ENCODE data around the gene TTC9.

The TTC9 gene

GRCh38 chr14:70648346-70648745 is 6.6 kb downstream of the TTC9 start:
- peaks cover 14% of the 10 kb centered on the region for H3K27me3 Mint-ChIP-seq (ENCODE audit: low read depth)
- no peak for TF ChIP-seq CTCF (IDR thresholded peaks at IDR 0.05; ENCODE audit: unreplicated experiment in 3 of 3)
- H3K36me3 Mint-ChIP-seq (ENCODE audit: low read depth) = no peaks in the 10 kb centered on the region
- peaks cover 11% of the 10 kb centered on the region for H3K4me1 Mint-ChIP-seq
- H3K9me3 Mint-ChIP-seq = no peaks in the 10 kb centered on the region
- H3K27ac Mint-ChIP-seq = no peak overlapping the region
- no peak overlapping the region for H3K4me3 Mint-ChIP-seq

- H3K36me3 Mint-ChIP-seq (ENCODE audit: low read depth) = no peaks in the 10 kb centered on the region
- H3K4me3 Mint-ChIP-seq = no peak overlapping the region
- H3K27ac Mint-ChIP-seq = no peak overlapping the region
- TF ChIP-seq CTCF (IDR thresholded peaks at IDR 0.05; ENCODE audit: unreplicated experiment in 3 of 3) = no peak
- no peaks in the 10 kb centered on the region for H3K9me3 Mint-ChIP-seq
- peaks cover 7% of the 10 kb centered on the region for H3K27me3 Mint-ChIP-seq (ENCODE audit: low read depth)
- peaks cover 6% of the 10 kb centered on the region for H3K4me1 Mint-ChIP-seq
Observed at GRCh38 chr14:70649803-70650202, 8.1 kb downstream of the TTC9 start.

GRCh38 chr14:70651522-70651921 is 9.8 kb downstream of the TTC9 start:
- H3K9me3 Mint-ChIP-seq = no peaks in the 10 kb centered on the region
- H3K4me1 Mint-ChIP-seq = peaks cover 12% of the 10 kb centered on the region
- no peak for TF ChIP-seq CTCF (IDR thresholded peaks at IDR 0.05; ENCODE audit: unreplicated experiment in 3 of 3)
- no peaks in the 10 kb centered on the region for H3K36me3 Mint-ChIP-seq (ENCODE audit: low read depth)
- no peak overlapping the region for H3K27ac Mint-ChIP-seq
- no peak overlapping the region for H3K4me3 Mint-ChIP-seq
- H3K27me3 Mint-ChIP-seq (ENCODE audit: low read depth) = no peaks in the 10 kb centered on the region

- TF ChIP-seq CTCF (IDR thresholded peaks at IDR 0.05; ENCODE audit: unreplicated experiment in 3 of 3) = no peak
- peaks cover 12% of the 10 kb centered on the region for H3K4me1 Mint-ChIP-seq
- no peak overlapping the region for H3K27ac Mint-ChIP-seq
- no peaks in the 10 kb centered on the region for H3K36me3 Mint-ChIP-seq (ENCODE audit: low read depth)
- no peaks in the 10 kb centered on the region for H3K9me3 Mint-ChIP-seq
- H3K4me3 Mint-ChIP-seq = no peak overlapping the region
- no peaks in the 10 kb centered on the region for H3K27me3 Mint-ChIP-seq (ENCODE audit: low read depth)
Observed at GRCh38 chr14:70652871-70653270, 11.2 kb downstream of the TTC9 start.

- Mint-ChIP-seq H3K4me1 (peaks cover 8% of the 10 kb centered on the region), H3K36me3 (ENCODE audit: low read depth) (no peaks in the 10 kb centered on the region), H3K4me3 (no peak overlapping the region), H3K9me3 (no peaks in the 10 kb centered on the region), H3K27ac (no peak overlapping the region), H3K27me3 (ENCODE audit: low read depth) (no peaks in the 10 kb centered on the region)
- TF ChIP-seq CTCF (IDR thresholded peaks at IDR 0.05; ENCODE audit: unreplicated experiment in 3 of 3) = no peak
Observed at GRCh38 chr14:70653662-70654061, 11.9 kb downstream of the TTC9 start.

- H3K4me1 Mint-ChIP-seq = peaks cover 6% of the 10 kb centered on the region
- no peaks in the 10 kb centered on the region for H3K9me3 Mint-ChIP-seq
- no peak for TF ChIP-seq CTCF (IDR thresholded peaks at IDR 0.05; ENCODE audit: unreplicated experiment in 3 of 3)
- H3K27me3 Mint-ChIP-seq (ENCODE audit: low read depth) = no peaks in the 10 kb centered on the region
- H3K4me3 Mint-ChIP-seq = no peak overlapping the region
- no peak overlapping the region for H3K27ac Mint-ChIP-seq
- H3K36me3 Mint-ChIP-seq (ENCODE audit: low read depth) = no peaks in the 10 kb centered on the region
Observed at GRCh38 chr14:70654632-70655031, 12.9 kb downstream of the TTC9 start.
